GM19455 (cell line): ENCODE data around the gene TMX3.

Source experiments
- ATAC-seq: cut with Tn5 transposase; IDR thresholded peaks from one replicate; pipeline ENCODE4 v1.9.1; 2021; ENCODE audit not compliant: unreplicated experiment

Gene TMX3

DNA sequence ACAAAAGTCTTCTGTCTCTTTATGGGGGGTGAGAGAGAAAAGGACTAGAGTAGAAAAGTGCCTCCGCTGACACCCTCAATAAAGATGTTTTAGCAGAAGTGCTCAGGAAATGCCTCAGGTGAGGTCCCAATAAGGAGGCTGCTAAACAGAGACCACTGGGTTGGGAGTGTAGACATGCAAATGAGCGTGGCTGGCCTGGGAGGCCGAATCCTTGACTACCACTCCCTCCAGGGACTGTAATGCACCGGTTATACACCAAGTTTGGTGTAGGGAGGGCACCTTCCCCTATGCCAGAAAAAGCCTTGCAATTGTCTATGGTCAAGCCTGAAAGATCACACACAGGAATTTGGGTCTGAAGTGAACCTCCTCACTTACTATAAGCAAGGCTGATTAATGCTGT, 1.8 kb downstream of the TMX3 start:
- ATAC-seq: no peak

DNA sequence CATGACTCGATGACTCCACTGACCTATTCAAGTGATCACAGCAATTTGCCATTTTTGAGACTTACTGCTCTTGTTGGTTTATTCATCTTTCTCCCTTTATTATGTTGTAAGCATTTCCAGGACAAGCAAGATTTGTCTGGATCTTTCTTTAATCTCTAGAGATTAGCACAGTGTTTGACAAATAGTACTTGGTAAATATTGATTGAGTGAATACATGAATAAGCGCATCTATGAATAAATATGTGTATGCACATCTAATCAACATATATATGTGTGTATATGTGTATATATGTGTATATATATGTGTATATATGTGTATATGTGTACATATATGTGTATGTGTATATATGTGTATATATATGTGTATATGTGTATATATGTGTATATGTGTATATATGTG, 7.3 kb downstream of the TMX3 start:
- ATAC-seq: no peak

DNA sequence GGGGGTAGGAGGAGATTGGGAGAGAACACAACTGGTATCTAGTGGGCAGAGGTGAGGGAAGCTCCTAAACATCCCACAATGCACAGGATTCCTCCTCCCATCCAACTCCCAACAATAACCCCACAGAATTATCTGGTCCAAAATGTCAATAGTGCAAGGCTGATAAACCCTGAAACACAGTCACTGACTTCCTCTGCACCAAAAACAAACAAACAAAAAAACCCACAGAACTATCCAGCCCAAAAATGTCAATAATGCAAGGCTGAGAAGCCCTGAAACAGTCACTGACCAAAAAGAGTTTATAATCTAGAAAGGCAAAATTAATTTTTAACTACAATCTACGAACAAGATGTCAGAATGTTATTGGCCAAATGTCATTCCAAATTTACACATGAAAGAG, 9.8 kb downstream of the TMX3 start:
- ATAC-seq: no peak

DNA sequence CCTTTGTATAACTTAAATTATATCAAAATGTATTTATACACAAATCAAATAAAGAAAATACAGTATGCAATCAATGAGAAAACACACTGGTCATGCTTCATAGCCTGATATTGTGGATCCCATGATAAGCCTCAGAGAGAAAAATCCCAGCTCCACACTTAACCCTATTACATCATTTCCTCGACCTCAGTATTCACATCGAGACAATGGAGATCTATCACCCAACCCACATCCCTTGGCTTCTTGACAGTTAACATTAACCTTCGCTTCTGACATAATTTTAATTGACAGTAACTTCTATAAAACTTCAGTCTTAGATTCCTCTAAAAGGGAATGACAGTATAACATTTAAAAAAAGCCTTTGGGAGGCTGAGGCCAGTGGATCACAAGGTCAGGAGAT, 11.6 kb downstream of the TMX3 start:
- no peak for ATAC-seq

DNA sequence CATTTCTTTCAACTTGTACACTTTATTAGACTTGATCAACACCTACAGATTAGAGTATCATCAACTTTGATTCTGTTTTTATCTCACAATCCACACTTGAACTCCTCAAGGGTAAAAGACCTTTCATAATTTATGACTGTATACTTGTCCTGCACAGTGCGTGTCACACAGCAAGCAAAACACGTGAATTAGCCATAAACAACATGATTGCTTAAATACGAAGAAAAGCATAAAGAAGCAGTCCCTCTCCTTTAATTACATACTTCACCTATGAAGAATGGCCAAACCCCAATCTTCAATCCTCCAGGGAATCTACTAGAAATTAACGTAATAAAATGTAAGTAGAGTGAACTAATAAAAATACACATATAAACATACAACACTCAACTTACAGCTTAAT, 13.6 kb downstream of the TMX3 start:
- ATAC-seq: no peak

DNA sequence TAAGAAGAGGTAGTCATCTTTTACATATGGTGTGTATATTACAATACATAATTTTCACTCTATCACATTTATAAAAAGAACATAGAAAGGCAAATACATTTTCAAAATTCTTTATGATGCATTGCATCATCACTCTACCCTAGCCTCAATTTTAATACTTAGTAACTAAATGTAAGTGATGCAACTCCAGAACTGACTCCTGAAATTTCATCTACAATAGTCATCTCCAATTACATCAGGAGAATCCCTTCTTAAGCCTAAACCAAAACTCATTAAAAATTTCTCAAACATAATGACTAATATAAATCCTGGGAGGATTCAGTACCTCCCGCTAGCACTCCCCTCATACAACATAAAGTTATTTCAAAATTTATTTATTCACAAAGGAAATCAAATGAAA, 15.9 kb downstream of the TMX3 start:
- no peak for ATAC-seq

DNA sequence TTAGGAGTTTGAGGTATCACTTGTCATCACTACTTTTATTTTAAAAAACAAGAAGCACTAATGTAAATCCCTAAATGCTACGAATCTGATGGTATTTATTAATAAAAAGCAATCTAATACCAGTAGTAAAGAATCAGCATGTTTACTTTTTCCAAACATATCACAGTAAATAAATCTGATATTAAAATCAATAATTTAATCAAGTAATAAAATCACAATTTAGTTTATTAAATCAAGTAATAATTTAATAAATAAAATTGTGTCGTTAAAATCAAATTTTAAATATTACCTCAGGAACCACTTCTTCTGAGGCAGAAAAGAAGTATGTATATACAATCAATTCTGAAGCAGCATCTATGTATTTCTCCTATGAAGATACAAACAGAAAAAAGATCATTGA, 18.0 kb downstream of the TMX3 start:
- no peak for ATAC-seq

DNA sequence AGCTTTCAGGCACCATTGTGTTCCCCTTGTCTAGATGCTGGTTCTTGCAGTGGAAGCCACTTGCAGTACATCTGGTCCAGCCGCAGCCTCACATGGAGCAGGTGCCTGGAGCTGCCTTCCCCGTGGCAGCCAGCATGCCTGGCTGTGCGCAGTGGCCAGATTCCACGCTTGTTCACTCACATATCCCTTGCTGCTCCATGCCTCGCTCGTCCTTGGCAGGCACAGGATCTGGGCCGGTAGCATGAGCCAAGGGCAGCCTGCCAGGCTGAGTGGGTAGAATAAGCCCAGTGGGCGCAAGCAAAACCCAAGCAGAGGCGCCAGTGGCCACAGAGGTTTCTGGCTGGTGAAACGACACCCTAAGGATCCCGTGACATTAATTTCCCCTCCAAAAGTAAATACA, 20.6 kb downstream of the TMX3 start:
- no peak for ATAC-seq

DNA sequence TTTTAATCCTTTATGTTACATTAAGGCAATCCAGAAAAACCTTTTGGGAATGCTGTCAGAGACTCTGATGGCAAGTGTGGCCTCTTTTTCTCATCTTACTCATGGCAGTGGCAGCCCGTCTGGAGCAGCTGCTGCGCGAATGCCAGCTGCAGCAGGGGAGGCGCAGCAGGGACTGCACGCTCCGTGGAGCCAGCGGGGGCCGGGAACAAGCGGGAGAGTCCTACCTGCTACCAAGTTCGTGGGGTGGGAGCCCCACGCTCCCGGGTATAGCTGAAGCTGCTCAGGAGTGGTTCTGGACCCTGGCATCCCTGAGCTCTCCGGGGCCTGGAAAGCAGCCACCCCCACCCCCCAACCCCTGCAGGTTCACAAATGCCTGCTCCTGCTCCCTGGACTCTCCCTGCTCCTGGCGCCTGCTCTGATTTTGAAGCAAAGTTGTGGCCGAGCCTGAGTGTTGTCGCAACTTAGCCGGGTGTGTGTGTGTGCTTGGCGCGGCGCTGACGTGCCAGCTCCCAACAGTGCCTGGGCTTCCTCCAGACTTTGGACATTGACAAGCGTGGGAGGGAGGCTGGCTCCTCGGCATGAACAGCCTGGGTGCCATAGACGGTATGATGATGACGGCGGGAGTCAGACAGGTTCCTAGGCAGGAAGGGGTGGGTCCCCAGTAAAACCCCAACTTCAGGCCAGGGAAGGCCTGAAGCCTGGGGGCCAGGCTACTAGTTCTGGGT, 21.7 kb downstream of the TMX3 start:
- no peak for ATAC-seq

DNA sequence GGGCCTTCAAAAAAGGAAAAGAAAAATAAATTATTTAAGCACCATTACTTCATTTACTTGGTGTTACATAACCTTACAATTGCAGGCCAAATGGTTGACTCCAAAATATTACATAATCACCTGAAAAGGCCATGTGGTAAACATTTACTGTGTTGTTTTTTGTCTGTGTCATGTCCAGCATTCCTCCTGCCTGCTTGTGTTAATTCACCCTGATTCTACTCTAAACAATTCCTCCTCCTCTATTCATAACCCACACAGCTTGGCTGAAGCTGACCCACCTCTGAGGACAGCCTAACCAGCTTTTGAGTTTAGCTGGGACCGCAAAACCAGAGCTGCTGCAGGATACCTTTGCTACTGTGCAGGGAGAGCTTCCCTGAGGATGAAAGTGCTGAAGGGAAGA, 35.4 kb downstream of the TMX3 start:
- ATAC-seq: no peak

DNA sequence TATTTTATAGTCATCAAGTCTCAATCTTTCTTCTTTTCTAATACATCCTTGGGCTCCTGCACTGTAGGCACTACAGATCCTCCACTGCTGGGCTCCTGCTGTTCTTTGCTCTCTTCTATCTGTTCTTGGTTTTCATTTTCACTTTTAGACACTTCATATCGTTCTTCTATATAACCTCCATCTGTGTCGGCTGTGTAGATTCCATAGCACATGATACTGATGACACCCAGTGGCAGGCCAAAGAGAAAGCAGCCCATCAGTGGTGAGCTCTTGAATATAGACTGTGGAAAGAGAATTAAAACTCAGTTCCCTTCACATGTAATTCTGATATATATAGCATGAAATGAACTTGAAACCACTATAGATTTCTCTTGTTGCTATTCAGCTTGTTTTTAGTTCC, 38.0 kb downstream of the TMX3 start:
- ATAC-seq: peak; percentile 88

DNA sequence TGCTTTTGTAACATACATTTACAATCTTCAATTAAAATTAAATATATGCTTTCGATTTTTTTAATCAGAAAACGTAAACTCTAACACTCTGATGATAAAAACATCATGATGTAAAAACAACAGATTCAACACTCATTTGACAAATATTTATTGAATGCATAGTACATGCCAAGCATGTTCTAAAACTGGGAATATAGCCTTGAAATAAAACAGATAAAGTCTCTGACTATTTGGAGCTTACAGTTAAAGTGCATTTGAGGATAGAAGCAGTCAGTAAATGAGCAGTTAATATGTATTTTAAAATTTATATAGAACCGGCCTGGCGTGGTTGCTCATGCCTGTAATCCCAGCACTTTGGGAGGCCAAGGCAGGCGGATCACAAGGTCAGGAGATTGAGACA, 47.8 kb downstream of the TMX3 start:
- ATAC-seq: no peak

DNA sequence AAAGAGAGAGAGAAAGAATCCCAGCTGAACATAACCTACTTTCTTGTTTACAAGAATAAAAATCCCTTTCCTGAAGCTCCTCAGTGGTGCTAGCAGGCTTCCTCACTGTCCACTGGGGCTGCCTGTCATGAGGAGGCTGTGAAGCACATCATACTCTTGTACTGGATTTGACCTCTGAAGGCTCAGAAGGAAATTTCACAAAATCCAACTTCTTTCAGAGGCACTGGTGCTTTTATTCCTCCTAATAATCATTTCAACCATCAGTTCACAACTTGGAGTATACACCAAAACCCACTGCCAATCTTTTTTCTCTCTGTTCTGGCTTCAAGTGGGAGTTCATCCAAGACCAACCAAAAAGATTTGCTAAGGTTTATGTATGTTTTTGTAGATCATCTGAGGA, 48.5 kb downstream of the TMX3 start:
- no peak for ATAC-seq

DNA sequence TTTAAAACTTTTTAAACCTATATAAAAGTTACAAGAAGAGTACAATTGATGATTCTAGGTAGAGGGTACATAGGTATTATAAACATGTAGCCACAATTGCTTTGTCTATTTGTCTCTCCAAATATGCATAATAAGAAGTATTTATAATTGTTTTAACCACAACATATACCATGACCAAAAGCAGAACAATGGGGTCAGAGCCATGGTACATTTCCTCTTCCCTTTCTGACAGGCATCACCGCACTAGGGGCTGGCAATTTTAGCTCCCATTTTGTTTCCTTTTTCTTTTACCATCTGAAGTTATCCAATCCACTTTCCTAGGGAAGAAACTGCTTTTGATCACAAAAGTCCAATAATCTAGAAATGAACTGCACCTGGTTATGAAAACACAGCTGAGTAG, 49.3 kb downstream of the TMX3 start:
- ATAC-seq: no peak

DNA sequence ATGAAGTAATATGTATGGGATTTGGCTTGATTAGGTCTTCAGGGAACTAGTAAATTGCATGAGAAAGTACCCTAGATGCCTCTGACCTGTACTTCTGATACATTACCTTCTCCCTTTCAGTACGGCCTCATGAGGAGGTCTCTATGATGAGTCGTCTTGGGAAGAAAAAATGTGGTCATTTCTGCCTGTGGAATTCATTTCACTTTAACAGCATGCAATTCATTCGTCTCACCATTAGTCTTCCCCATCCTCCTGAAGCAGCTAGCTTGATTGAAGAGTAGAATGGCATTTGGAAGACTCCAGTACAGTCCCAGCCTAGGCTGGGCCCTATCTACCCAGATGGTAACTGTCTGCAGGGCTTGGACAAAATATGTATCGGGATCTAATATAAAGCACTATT, 52.2 kb downstream of the TMX3 start:
- ATAC-seq: no peak

DNA sequence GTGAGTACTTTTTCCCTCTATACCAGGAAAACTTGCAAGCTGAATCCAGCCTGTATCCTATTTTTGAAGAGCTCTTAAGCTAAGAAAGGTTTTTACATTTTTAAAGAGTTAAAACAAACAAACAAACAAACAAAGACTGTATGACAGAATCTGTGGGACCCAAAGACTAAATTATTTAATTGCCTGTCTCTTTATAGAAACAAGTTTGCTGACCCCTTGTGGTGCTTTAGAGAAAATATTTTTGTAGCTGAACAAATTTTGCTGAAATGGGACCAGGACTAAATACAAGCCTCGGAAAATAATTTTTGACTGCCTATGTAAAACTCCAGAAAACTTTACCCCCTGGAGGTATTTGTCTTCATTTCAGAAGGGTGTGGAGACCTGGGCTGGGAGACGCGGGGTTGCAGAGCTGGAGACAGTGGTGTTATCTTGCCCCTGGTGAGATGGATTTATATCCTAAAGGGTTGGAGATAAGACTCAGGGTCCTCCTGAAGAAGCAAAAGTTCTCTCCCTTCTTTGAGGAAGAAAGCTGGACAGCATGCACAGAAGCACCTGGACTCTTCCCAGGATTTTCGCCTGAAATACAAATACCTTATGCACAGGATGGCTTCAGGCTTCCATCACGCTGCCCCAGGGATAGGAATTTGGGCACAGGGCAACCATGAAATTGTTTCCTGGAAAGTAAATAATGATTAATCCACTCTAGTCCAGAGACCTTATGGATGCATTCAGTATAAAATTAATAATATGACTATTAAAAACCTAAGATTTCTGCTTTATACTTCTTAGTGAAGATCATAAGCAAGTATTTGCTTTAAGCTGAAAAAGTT, 54.3 kb downstream of the TMX3 start:
- no peak for ATAC-seq

DNA sequence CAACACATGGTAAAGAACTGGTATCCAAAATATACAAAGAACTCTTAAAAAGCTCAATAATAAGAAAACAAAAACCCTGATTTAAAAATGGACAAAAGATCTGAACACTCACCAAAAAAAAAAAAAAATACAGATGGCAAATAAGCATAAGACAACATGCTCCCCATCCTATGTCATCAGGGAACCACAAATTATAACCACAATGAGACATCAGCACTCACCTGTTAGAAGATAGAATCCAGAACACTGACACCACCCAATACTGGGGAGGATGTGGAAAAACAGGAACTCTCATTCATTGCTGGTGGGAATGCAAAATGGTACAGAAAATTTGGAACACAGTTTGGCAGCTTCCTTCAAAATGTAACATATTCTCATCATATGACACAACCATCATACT, 66.7 kb downstream of the TMX3 start:
- ATAC-seq: no peak

DNA sequence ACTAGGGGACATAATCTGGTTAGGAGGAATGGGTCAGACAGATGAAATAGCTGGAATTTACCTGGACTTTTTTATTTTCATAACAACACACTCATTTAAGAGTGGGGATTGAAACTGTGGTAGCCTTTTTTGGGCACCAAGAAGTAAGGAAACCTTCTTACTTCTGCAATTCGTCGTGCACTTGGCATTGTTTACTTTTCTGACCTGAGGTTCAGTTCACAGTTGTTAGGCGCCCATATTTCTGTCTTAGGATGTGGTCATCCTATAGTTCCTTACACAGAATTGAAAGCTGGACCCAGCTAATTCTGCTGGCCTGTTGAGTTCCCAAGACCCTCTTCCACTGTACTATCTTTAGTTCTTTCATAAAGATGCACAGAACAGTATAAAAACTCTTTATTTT, 72.9 kb downstream of the TMX3 start:
- ATAC-seq: no peak

DNA sequence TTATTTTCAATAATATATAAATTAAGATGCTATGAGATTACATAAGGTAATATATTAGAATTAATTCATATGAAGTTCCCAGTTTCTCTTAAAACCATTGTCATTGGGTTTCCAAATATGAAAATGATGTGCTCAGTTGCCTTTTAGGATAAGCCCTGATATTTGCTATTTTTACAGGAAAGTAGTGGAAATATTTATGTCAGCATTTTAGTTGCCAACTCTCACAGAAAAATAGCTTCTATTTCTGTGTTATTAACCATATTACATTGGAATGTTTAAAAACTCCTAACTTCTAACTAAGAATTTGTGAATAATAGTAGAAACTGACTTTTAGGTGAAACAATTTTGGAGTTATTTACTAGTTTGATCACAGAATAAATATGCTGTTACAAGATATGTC, 74.0 kb downstream of the TMX3 start:
- ATAC-seq: no peak

DNA sequence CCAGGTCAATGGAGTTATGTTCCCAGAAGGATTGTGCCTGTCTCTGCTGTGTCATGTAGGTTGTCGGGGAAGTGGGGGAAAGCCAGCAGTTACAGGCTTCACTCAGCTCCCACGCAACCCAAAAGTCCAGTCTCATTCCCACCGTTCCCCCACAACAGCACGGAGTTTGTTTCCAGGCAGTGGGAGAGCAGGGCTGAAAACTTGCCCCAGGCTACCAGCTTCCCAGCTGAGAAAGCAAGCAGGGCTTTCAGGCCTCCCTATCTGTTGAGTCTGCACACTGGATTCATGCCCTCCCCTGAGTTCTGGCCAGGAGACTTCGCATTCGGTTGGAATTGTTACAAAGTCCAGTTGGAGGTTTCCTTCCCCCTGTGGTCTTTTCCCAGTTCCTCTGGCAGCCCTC, 76.3 kb downstream of the TMX3 start:
- no peak for ATAC-seq

DNA sequence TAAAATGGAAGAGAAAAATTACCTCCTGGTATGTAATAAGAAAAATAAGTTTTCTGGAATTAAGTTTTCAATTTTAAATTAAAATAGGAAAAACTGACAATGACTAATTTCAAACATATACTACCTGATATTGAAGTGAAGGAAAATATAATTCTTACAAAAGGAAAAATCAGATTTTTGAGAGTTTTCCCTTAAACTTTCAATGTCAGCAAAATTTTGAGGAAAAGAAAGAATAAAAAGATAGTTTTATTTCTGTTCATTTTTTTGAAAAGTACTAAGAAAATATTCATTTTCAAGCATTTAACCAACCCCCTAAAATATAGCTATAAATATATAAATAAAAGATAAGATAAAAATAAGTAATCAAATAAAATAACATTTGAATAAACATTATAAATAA, 87.1 kb downstream of the TMX3 start:
- ATAC-seq: no peak
